MCF 10A (cell line): Measurements from ENCODE around the gene RIBC2. TPM values are rescaled to one million over a fixed set of nuclear protein-coding genes. Genes with fewer than 3 reads are reported as not detected.

Source experiments
- BruUV-seq: library from RNA; stranded (reverse); fragments of 400-500 nt; replicated peaks from 2 replicates; lab custom pipeline; 2021; lab: Mats Ljungman, UMichigan
- CTCF ChIA-PET: fragments of 300-600 bp; sonication (Branson Sonifier 250); formaldehyde crosslinking; extraction: SDS; loops from one replicate; lab custom pipeline; 2021; ENCODE audit warnings: antibody characterized with exemption, inconsistent platforms; lab: Yijun Ruan, JAX
- POLR2A ChIA-PET: fragments of 300-600, 350-650 bp; sonication (Branson Sonifier 250); formaldehyde crosslinking; extraction: SDS; loops from one replicate; lab custom pipeline; 2020; ENCODE audit warnings: antibody characterized with exemption, inconsistent platforms; lab: Yijun Ruan, JAX
- DNase-seq: peaks from one replicate; pipeline ENCODE4 v3.0.0-alpha.2; 2018; ENCODE audit not compliant: unreplicated experiment
- H3K27ac Mint-ChIP-seq: one replicate; pipeline ENCODE4 v1.8.0; 2022; ENCODE audit warnings: mild to moderate bottlenecking, low read depth, mixed read lengths; ENCODE audit not compliant: unreplicated experiment
- H3K27me3 Mint-ChIP-seq: one replicate; pipeline ENCODE4 v1.8.0; 2022; ENCODE audit warnings: mixed read lengths; ENCODE audit not compliant: insufficient read depth, unreplicated experiment
- H3K36me3 Mint-ChIP-seq: one replicate; pipeline ENCODE4 v1.8.0; 2022; ENCODE audit warnings: mild to moderate bottlenecking, moderate library complexity, mixed read lengths; ENCODE audit not compliant: insufficient read depth, unreplicated experiment
- H3K4me1 Mint-ChIP-seq: one replicate; pipeline ENCODE4 v1.8.0; 2022; ENCODE audit warnings: mixed read lengths; ENCODE audit not compliant: insufficient read depth, unreplicated experiment
- H3K4me3 Mint-ChIP-seq: one replicate; pipeline ENCODE4 v1.8.0; 2022; ENCODE audit warnings: mild to moderate bottlenecking, moderate library complexity, mixed read lengths; ENCODE audit not compliant: unreplicated experiment
- H3K9me3 Mint-ChIP-seq: one replicate; pipeline ENCODE4 v1.8.0; 2022; ENCODE audit warnings: mixed read lengths; ENCODE audit not compliant: unreplicated experiment
- intact Hi-C: fragments of 100-400 bp; cut with micrococcal nuclease; formaldehyde crosslinking; loops from 2 replicates; pipeline ENCODE4 v1.14.1; 2022
- total RNA-seq: library from RNA; stranded (reverse); gene quantifications from 2 replicates; pipeline ENCODE4 v1.2.3, GENCODE V29; 2022
- TF ChIP-seq, protein P1 (sequence below): fragments of 200-600 bp; IDR thresholded peaks from one replicate; pipeline ENCODE4 v1.8.0; 2022; ENCODE audit warnings: antibody characterized with exemption, mild to moderate bottlenecking; ENCODE audit not compliant: unreplicated experiment

RIBC2 gene
- total RNA-seq, 1 experiment from 2014 or later, result 0.26 TPM

DNA sequence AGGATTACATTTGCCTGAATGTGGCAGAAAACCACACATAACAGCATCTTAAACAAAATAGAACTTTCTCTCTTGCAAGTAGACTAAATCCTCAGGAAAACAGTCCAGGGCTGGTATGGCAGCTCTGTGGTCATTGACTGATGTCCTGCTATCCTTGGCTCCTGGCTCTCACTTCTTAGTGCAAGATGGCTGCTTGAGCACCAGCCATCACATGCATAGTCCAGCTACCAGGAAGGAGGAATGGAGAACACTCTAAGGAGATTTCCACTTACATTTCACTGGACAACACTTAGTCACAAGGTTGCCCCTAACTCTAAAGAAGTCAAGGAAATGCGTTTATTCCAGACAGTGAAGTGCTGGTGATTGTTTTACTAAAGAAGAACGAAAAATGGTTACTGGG is 13.6 kb downstream of the RIBC2 start:
- Mint-ChIP-seq H3K36me3 (no peaks in the 10 kb centered on the region), H3K4me1 (no peaks in the 10 kb centered on the region), H3K4me3 (no peak overlapping the region), H3K9me3 (peaks cover 11% of the 10 kb centered on the region), H3K27ac (no peak overlapping the region), H3K27me3 (peaks cover 15% of the 10 kb centered on the region)
- POLR2A ChIA-PET, result no interaction called here
- intact Hi-C loops, result no loop called here
- no TSS peak for BruUV-seq
- TF ChIP-seq, protein P1, sequence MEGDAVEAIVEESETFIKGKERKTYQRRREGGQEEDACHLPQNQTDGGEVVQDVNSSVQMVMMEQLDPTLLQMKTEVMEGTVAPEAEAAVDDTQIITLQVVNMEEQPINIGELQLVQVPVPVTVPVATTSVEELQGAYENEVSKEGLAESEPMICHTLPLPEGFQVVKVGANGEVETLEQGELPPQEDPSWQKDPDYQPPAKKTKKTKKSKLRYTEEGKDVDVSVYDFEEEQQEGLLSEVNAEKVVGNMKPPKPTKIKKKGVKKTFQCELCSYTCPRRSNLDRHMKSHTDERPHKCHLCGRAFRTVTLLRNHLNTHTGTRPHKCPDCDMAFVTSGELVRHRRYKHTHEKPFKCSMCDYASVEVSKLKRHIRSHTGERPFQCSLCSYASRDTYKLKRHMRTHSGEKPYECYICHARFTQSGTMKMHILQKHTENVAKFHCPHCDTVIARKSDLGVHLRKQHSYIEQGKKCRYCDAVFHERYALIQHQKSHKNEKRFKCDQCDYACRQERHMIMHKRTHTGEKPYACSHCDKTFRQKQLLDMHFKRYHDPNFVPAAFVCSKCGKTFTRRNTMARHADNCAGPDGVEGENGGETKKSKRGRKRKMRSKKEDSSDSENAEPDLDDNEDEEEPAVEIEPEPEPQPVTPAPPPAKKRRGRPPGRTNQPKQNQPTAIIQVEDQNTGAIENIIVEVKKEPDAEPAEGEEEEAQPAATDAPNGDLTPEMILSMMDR, result no peak
- DNase-seq, result no peak
- CTCF ChIA-PET, result interaction anchor here (0.6 kb wide), 1 partner anchor 22 kb away, joined by 3 read pairs; no protein-coding TSS in a partner anchor

DNA sequence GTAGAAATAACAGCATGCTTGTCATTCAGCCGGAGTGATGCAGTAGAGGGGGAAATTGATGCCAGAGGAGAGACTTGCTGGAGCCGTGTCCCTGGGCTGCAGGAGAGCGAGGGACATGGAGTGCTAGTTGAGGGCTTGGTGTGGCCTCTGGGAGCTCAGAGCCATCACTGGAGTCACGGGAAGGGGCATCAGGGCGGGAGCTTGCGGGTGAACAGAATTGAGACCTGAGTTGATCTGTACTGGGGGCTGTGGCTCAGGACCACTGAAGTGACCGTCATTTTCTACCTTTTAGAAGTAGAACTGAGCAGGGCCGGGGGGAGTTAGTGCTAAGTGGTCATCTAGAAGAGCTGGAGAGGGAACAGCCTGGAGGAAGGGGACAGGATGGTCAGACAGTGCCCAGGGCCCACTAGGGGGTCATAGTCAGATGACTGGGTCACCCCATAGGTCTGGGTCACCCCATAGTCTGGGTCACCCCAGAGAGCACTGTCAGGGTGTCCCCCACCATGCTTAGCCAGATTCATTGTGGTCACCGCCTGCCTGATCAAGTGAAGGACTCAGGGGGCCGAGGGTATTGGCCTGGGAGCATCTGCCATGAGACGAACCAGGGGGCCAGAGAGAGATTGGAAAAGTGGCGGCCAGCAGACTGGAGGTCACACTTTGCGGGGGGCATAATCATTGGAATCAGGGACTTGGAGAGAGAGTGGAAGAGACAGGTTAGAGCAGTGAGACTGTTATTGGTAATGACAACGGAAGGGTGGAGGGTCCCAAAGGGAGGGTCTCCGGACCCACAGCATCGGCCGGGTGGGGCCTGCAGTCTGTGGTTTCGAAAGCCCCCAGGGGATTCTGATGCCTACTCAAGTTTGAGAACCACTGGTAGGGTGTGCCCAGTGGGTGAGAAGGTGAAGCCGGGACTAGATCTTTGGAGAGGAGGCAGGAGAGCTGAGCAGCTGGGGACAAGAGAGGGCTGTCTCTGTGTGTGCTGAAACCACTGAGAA is 15.2 kb downstream of the RIBC2 start:
- POLR2A ChIA-PET, result no interaction called here
- TF ChIP-seq, protein P1, result no peak
- intact Hi-C loops, result no loop called here
- no peak for DNase-seq
- CTCF ChIA-PET, result interaction anchor here (0.5 to 1.2 kb wide), 5 partner anchors 49 to 884 kb away, joined by 3 to 4 read pairs (median 3); no protein-coding TSS in a partner anchor
- Mint-ChIP-seq H3K9me3 (peaks cover 11% of the 10 kb centered on the region), H3K4me1 (no peaks in the 10 kb centered on the region), H3K27me3 (peaks cover 15% of the 10 kb centered on the region), H3K36me3 (no peaks in the 10 kb centered on the region), H3K4me3 (no peak overlapping the region), H3K27ac (no peak overlapping the region)
- no TSS peak for BruUV-seq

DNA sequence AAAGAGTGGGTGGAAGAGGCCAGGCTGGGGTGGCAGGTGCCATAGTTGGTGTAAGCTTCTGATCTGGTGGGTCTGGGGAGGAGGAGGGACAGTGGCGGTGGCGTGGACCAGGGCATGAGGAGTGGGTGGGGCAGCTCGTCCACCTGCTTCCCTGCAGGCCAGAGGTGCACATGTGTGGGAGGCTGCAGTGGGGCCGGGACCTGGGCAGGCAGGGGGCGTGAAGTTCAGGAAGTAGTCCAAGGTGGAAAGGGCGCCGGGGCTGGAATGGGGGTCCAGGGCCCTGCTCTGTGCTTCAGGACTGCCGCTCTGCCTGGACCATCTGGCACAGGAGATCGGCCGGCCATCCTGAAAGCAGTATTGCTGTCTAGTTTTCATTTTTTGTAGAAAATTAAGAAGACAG is 15.9 kb downstream of the RIBC2 start:
- Mint-ChIP-seq H3K4me3 (no peak overlapping the region), H3K27ac (no peak overlapping the region), H3K4me1 (no peaks in the 10 kb centered on the region), H3K9me3 (peaks cover 11% of the 10 kb centered on the region), H3K36me3 (no peaks in the 10 kb centered on the region), H3K27me3 (peaks cover 15% of the 10 kb centered on the region)
- ChIA-PET CTCF (interaction anchor here (0.6 to 1.2 kb wide), 3 partner anchors 42 to 883 kb away, joined by 3 to 4 read pairs (median 3); no protein-coding TSS in a partner anchor), POLR2A (no interaction called here)
- intact Hi-C loops, result no loop called here
- no TSS peak for BruUV-seq
- no peak for DNase-seq
- TF ChIP-seq, protein P1, result no peak
